D341Med (cell line): Measurements from ENCODE around the gene SLTM.
"Not testable (repeated sequence)": the region's sequence is repeated elsewhere in the genome, so short reads cannot be mapped to it uniquely, and the experiment has no call there.

Experiments
- DNase-seq: peaks from one replicate; pipeline ENCODE4 v3.0.0; 2012; ENCODE audit warnings: low spot score

Gene SLTM

DNA sequence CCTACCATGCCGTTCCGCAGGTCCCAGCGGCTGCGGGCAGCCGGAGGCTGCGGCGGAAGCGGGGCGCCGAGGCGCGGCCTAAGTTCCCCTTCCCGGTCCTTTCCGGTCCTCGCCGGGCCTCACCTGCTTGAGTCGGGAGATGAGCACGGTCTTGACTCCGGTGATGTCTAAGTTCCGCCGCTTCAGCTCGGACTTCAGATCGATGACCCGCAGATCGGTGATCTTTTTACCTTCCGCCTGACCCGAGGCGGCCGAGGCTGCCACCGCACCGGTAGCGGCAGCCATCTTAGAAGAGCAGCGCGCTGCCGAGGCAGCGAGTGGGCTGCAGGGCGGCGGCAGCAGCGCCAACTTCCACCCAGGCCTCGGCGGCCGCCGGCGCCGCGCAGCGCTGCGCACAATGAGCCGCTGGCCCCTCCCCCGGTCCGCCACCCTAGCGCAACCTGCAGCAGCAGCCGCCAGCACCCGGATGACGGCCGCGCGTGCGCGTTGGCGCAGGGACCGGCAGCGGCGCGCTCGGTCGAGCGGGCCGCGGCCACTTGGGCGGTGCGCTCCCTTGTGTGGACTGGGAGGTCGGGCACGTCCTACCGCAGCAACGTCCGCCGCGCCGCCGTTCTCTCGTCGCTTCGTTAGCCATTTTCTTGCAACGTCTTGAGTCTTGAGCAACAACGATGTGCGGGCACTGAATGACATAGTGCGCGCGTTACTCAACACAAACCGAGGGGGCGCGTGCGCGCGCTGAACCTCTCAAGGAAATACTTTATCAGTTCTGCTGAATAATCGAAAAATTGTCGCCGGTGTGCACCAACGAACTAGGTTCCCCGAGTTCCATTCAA is at the start of gene SLTM:
TSS of gene SLTM (minus strand) at position 399 of the 833 bp plus-strand sequence. CDS start at position 285, 114 bp downstream.
- peak; percentile 97 for DNase-seq

- DNase-seq, result no peak
Measured at GRCh38 chr15:58983261-58983660, 49.8 kb upstream of the SLTM start.

- DNase-seq, result no peak
Measured at GRCh38 chr15:58981808-58982475, 48.5 kb upstream of the SLTM start.

DNA sequence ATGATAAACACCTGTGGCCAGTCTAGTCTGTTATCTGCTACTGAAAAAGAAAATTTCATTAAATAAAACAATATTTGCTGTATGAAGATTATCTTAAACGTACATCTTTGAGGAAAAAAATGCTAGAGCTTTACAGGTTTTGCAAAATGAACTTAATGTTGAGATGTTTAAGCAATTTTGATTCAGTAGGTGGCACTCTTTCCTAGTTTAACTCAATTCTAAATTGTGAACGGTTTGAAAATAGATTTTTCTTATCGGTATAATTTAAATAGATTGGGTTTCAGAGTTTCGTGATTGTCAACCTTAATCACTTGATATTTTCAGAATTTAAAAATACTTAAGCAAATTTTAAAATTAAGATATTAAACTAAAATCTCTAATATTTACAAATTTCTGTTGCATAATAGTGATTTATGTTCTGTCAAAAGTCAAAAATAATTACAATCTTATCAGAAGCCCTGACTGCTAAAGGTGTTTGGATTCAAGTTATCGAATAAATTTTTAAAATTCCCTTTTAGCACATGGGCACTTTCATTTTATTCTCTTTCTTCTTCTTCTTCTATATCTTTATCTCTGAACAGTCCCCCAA is 47.0 kb upstream of the SLTM start:
- DNase-seq, result no peak

GRCh38 chr15:58977887-58978286 is 44.4 kb upstream of the SLTM start:
- DNase-seq, result no peak

- no peak for DNase-seq
Measured at GRCh38 chr15:58967479-58967878, 34.0 kb upstream of the SLTM start.

GRCh38 chr15:58966698-58967097 is 33.2 kb upstream of the SLTM start:
- no peak for DNase-seq

DNA sequence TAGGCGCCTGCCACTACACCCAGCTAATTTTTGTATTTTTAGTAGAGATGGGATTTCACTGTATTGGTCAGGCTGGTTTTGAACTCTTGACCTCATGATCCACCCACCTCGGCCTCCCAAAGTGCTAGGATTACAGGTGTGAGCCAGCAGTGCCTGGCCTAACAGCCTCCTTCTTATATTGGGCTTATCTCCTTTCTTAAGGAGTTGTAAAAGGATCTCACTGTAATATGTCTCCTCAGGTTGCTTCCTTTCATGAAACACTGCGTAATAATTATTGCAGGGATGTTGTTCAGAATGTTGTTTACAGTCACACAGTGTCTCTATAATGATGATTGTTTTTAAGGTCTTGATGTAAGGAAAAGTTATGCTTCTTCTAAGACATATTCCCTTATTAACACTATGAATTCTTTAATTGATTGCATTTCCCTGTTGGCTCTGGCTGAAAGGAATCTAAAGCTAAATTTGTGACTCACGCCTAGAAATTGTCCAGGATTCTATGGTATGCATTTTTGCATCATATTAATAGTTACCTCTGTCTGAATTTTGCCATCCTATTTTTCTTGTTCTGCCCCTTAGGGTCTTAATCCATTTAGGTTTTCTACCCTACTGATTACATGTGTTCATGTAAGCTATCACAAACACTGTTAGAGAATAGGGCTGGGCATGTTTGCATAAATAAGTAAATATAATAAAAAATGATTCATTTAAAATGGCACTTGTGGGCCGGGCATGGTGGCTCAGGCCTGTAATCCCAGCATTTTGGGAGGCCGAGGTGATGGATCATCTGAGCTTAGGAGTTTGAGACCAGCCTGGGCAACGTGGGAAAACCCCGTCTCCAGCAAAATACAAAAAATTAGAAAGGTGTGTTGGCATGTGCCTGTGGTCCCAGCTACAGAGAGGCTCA is 29.4 kb upstream of the SLTM start:
- no peak for DNase-seq

GRCh38 chr15:58962136-58962535 is 28.7 kb upstream of the SLTM start:
- DNase-seq, result no peak

DNA sequence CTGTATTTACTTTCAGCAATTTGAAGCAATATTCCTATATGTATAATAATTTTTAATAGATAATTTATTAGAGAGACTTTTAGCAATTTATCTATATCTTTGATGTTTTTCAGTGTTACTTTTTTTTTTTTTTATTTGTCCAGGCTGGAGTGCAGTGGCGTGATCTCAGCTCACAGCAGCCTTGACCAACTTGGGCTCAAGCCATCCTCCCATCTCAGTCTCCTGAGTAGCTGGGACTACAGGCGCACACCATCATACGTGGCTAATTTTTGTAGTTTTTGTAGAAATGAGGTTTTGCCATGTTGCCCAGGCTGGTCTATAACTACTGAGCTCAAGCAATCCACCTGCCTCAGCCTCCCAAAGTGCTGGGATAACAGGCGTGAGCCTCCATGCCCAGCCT is 25.3 kb upstream of the SLTM start:
- DNase-seq, result no peak

DNA sequence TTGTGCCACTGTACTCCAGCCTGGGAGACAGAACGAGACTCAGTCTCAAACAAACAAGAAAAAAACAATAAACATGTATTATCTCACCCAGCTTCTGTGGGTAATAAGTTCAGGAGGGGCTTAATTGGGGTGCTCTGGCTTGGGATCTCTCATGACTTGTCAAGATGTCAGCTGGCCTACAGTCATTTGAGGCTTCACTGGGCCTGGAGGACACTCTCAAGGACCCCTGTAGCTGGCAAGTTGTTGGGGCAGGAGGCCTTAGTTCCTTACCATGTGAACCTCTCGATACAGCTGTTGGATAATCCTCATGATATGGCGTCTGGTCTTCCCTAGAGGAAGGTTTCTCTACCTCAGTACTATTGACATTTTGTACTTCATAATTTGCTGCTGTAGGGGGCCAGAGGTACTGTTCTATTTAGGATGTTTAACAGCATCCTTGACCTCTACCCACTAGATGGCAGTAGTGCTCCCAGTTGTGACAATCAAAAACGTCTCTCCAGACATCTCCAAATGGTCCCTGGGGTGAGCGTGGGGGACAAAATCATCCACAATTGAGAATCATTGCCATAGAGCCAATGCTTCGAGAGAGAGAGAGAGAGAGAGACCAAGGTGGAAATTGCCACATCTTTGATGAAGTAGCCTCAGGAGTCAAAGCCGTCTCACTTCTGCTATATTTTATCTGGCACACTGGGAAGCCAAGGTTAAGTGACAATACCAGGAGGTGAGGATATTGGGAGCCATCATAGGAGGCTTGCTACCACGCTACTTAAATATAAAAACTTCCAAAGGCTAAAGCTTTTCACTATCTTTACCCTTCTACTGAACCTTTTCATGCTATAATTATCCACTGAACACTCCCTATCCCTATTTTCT is 23.9 kb upstream of the SLTM start:
- peak; percentile 70 for DNase-seq

DNA sequence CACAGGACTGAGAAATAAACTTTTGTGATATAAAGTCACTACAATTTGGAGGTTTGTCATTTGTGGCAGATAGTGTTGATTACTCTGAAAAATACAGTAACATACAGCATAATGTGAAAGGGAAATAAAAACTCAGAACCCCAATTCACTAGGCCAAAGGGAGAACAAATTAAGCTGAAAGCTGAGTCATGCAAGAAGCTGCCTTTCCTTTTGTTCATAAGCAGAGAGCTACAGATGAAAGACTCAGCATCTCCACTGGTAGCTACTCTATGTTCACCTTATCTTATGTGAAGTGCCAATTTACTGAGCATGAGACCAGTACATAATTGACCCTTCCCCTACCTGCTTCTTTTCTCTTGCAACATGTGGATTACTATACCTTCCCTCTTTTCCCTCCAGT is 19.3 kb upstream of the SLTM start:
- DNase-seq, result no peak

DNA sequence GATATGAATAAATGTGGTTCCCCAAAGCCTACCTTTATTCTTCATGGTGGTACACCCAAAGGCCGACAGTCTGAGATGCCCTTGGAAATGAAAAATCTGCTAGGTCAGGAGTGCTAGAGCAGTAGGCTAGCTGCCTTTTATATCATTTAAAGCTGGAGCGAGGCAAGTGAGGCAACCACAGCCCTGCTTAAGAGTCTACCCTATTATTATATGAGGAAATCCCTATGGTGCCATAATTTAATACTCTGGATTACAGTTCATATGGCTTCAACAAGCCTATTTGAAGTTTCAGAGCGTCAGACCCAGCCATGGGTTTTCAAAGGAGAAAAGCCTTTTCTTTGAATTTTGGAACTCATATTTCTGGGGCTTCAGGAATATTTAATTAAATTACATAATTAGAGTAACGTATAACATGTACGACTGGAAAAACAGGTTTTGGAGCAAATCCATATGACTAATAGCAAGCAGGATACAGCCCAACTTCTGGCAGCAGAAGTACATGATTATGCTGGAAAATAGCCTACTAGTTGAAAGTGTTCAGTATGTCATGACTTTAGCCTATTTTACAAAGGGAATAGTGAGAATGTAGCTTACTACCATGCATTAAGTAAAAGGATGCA is 18.0 kb upstream of the SLTM start:
- DNase-seq, result peak; percentile 37

DNA sequence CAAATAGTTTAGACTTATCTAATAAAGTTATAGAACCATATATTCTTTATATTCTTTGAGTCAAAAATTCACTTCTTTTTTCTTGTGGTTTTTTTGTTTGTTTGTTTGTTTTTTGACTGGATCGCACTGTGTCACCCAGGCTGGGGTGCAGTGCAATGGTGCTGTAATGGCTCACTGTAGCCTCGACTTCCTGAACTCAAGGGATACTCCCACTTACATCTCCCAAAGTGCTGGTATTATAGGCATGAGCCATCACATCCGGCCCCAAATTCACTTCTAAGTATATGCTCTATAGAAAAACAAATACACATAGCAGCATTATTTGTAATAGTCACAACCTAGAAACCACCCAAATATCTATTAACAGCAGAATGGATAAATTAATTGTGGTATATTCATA is 13.7 kb upstream of the SLTM start:
- DNase-seq, result no peak

DNA sequence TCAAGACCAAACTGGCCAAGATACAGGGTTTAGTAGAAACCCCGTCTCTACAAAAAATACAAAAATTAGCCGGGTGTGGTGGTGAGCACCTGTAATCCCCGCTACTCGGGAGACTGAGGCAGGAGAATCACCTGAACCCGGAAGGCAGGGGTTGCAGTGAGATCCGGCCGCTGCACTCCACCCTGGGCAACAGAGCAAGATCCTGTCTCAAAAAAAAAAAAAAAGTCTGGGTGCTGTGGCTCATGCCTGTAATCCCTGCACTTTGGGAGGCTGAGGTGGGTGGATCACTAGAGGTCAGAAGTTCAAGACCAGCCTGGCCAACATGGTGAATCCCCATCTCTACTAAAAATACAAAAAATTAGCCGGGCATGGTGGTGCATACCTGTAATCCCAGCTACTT is 1.5 kb upstream of the SLTM start:
- DNase-seq, result not testable (repeated sequence)

- peak; percentile 67 for DNase-seq
Measured at GRCh38 chr15:58934521-58934920, 1.0 kb upstream of the SLTM start.

DNA sequence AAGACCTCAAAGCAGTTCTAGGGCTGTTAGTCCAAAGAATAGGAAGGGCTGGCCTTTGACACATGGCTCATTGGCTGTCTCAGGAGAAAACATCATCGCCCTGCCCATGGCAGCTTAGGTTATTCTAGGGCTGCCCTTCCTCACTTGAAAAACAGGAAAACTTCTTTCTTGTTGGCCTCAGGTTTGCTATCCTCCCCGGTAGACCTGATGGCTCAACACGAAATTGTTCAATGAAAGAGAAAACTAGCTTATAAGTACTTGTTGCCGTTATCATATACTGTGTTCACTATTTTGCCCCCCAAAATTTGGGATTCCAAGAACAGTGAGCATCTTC is 602 bp upstream of the SLTM start:
- DNase-seq, result no peak

DNA sequence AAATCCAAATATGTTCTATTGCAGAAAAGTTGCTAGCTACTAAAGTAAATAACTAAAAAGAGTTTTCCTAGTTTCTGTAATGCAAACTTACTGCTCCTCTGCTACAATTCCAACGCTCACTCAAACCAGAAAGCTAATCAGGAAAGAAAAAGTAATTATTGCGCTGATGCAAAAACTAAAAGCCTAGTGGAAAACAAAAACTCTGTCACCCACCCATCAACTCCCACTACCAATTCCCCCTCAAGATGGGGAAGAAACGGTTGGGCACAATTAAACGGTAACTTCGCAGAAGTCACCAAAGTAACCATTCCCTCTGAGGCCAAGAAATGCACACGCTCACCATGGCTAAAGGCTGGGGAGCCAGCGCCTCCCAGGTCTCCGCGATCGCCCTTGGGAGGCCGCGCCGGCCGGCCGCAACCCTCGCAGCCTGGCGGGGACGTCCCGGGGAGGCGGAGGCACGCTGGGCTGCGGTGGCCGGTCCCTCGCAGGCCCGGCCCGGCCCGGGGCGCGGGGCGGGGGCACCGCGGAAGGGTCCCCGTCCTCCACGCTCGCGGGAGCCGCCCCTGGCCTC is 684 bp downstream of the SLTM start:
- DNase-seq, result peak; percentile 75

DNA sequence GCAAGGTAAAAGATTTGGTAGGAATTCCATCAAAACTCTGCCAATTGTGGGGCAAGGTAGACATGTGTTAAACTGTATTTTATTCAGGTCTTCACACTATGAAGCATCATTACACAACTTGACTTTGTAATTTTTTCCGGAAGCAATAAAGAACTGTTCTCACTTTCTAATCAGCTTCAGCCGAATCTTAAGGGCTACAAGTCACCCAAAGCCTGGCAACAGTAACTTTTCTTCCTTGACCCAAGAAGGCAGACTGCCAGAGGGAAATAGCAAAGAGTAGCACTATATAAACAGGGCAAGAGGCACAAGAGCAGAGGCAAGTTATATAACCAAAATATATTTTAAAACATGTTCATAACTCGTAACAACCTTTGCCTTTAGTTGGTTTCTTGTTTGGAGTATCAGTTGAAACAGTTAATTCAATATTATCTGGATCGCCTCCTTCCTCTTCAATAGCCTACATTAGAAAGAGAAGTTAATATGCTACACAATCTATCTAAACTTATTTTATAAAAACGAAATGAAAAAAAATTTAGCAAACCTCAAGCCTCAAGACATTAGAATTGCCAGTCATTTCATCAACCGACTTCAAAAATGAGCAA is 1.4 kb downstream of the SLTM start:
- no peak for DNase-seq

GRCh38 chr15:58929891-58930416 is 3.5 kb downstream of the SLTM start:
- no peak for DNase-seq
